Measurements from ENCODE around the gene CALY. TPM values are rescaled to one million over a fixed set of nuclear protein-coding genes. Genes with fewer than 3 reads are reported as not detected.

Gene CALY
- total RNA-seq, 1 experiment from 2014 or later: 1.9 TPM

DNA sequence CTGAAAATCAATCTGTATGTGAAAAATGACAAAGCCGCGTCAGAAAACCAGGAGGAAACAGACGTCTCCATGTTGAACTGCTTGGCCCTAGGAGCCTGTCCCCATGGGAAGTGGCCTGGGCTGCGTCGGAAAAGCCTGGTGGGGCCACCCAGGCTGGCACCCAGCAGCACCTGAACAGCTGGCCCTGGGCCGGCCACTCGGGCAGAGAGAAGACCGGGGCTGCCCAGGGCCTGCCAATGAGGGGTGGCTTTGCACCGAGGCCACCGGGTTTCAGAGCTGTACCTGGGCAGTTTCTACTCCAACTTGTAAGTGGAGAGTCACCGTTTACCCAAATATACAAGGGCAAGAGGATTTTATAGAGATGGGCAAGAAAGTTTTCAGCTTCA is 22.2 kb upstream of the CALY start:
- no peaks in the 10 kb centered on the region; the same call in 1 of the 2 replicates for H3K4me1 ChIP-seq (ENCODE audit: control insufficient read depth, insufficient read depth, low read length)
- ChIA-PET POLR2A (interaction anchor here (0.6 kb wide), 1 partner anchor 11 kb away, joined by 4 read pairs; no protein-coding TSS in a partner anchor), CTCF (interaction anchor here (0.6 kb wide), 1 partner anchor 464 kb away, joined by 4 read pairs; no protein-coding TSS in a partner anchor)
- TF ChIP-seq SIN3A (IDR thresholded peaks at IDR 0.05; ENCODE audit: borderline replicate concordance, insufficient read depth, low read depth, low read length) (no peak), POLR2AphosphoS5 (IDR thresholded peaks at IDR 0.05; ENCODE audit: low read depth, low read length) (no peak), TCF7L2 (IDR thresholded peaks at IDR 0.05; ENCODE audit: low read depth, low read length) (no peak), REST (IDR thresholded peaks at IDR 0.05; ENCODE audit: insufficient read depth in 1 of 2, low read depth in 2 of 2, low read length in 1 of 2) (no peak)
- TF ChIP-seq, protein P1, sequence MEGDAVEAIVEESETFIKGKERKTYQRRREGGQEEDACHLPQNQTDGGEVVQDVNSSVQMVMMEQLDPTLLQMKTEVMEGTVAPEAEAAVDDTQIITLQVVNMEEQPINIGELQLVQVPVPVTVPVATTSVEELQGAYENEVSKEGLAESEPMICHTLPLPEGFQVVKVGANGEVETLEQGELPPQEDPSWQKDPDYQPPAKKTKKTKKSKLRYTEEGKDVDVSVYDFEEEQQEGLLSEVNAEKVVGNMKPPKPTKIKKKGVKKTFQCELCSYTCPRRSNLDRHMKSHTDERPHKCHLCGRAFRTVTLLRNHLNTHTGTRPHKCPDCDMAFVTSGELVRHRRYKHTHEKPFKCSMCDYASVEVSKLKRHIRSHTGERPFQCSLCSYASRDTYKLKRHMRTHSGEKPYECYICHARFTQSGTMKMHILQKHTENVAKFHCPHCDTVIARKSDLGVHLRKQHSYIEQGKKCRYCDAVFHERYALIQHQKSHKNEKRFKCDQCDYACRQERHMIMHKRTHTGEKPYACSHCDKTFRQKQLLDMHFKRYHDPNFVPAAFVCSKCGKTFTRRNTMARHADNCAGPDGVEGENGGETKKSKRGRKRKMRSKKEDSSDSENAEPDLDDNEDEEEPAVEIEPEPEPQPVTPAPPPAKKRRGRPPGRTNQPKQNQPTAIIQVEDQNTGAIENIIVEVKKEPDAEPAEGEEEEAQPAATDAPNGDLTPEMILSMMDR (IDR thresholded peaks at IDR 0.05): no peak
- H3K36me3 ChIP-seq (ENCODE audit: control insufficient read depth, insufficient read depth, low read length): no peaks in the 10 kb centered on the region
- no TSS peak for BruUV-seq (replicated peaks)
- DNase-seq (ENCODE audit: low read depth, low spot score) (no peak), ATAC-seq (no peak)
- intact Hi-C loops (cut with micrococcal nuclease; ENCODE audit: unreplicated experiment): no loop called here
- H3K27ac ChIP-seq (ENCODE audit: low read length): no peak overlapping the region
- H3K4me3 ChIP-seq (ENCODE audit: low read depth in 2 of 2, low read length in 2 of 2): no peak overlapping the region
- H3K9me3 ChIP-seq (ENCODE audit: control insufficient read depth, insufficient read depth, low read depth, low read length): no peaks in the 10 kb centered on the region
- H3K27me3 ChIP-seq (ENCODE audit: control insufficient read depth, insufficient read depth, low read length): no peaks in the 10 kb centered on the region
- in situ Hi-C loops (cut with HindIII; ENCODE audit: low pct_unique_long_range_greater_than_20kb, low sequenced_read_pairs): no loop called here

DNA sequence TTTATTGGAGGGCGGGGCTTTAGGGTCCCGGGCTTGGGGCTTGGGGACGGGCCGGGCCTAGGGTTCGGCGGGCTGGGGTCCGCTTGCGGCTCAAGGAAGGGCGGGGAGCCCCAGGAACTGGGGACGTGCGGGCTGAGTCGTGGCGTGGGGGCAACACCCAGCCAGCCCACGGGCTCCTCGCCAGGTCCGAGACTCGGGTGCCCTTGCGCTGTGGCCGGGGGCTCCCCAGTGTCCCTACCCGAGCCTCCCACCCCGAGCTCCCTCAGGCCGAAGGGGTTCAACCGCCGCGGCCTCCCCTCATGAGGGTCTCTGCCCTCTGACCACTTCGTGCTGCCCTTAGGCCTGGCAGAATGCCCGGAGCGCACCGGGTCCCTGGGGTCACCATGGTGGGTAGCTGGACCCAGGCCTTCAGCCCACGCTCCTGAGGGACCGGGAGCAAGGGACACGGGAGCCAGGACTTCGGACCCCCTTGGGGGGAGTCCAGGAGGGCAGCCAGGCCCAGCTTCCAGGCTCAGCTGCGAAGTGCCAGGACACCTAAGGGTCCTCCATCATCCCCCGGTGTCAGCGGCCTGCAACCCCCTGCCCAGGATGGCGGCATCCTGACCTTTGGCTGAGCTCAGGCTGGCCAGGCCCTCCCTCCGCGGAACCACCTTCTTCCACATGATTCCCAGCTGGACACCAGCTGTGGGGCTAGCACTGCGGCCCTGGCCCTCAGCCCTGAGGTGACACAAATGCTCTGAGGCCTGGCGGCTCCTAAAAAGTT is 21.6 kb upstream of the CALY start:
- intact Hi-C loops (cut with micrococcal nuclease; ENCODE audit: unreplicated experiment) (no loop called here), in situ Hi-C loops (cut with HindIII; ENCODE audit: low pct_unique_long_range_greater_than_20kb, low sequenced_read_pairs) (no loop called here)
- DNase-seq (ENCODE audit: low read depth, low spot score) (no peak), ATAC-seq (no peak)
- no peaks in the 10 kb centered on the region for H3K36me3 ChIP-seq (ENCODE audit: control insufficient read depth, insufficient read depth, low read length)
- TF ChIP-seq SIN3A (IDR thresholded peaks at IDR 0.05; ENCODE audit: borderline replicate concordance, insufficient read depth, low read depth, low read length) (no peak), POLR2AphosphoS5 (IDR thresholded peaks at IDR 0.05; ENCODE audit: low read depth, low read length) (no peak), TCF7L2 (IDR thresholded peaks at IDR 0.05; ENCODE audit: low read depth, low read length) (no peak), REST (IDR thresholded peaks at IDR 0.05; ENCODE audit: insufficient read depth in 1 of 2, low read depth in 2 of 2, low read length in 1 of 2) (no peak)
- TF ChIP-seq, protein P1 (IDR thresholded peaks at IDR 0.05): no peak
- H3K9me3 ChIP-seq (ENCODE audit: control insufficient read depth, insufficient read depth, low read depth, low read length): no peaks in the 10 kb centered on the region
- H3K4me1 ChIP-seq (ENCODE audit: control insufficient read depth, insufficient read depth, low read length): no peaks in the 10 kb centered on the region; the same call in 1 of the 2 replicates
- no peak overlapping the region for H3K4me3 ChIP-seq (ENCODE audit: low read depth in 2 of 2, low read length in 2 of 2)
- H3K27ac ChIP-seq (ENCODE audit: low read length): no peak overlapping the region
- ChIA-PET CTCF (interaction anchor here (0.8 kb wide), 1 partner anchor 9 kb away, joined by 6 read pairs; no protein-coding TSS in a partner anchor), POLR2A (interaction anchor here (0.6 kb wide), 1 partner anchor 10 kb away, joined by 4 read pairs; no protein-coding TSS in a partner anchor)
- BruUV-seq (replicated peaks): no TSS peak
- H3K27me3 ChIP-seq (ENCODE audit: control insufficient read depth, insufficient read depth, low read length): no peaks in the 10 kb centered on the region
